Liver (tissue), 3 donors: ENCODE measurements around the gene ANKRD16.

Experiments used
- CTCF ChIP-seq: fragments of 150-350 bp; IDR thresholded peaks from 2 replicates; pipeline ENCODE4 v1.5.1; 2017; ENCODE audit warnings: improper control_type of control experiment, low read depth, low read length; ENCODE audit not compliant: missing input control
- FOXA1 ChIP-seq: IDR thresholded peaks from 2 replicates; pipeline ENCODE4 v1.6.1; 2016; ENCODE audit warnings: antibody characterized with exemption
- GABPA ChIP-seq, 2 donors: IDR thresholded peaks in 1 of 2; conservative IDR thresholded peaks in 1 of 2; 2 replicates each; pipeline ENCODE4 v1.6.1; 2016; ENCODE audit warnings: antibody characterized with exemption in 2 of 2, mild to moderate bottlenecking in 1 of 2, moderate library complexity in 1 of 2
- RXRA ChIP-seq, 2 donors: IDR thresholded peaks; 2 replicates each; pipeline ENCODE4 v1.6.1; 2017 to 2018; ENCODE audit warnings: antibody characterized with exemption in 2 of 2, mild to moderate bottlenecking in 1 of 2
- TAF1 ChIP-seq: conservative IDR thresholded peaks from 2 replicates; pipeline ENCODE4 v1.6.1; 2016; ENCODE audit warnings: antibody characterized with exemption, mild to moderate bottlenecking
- YY1 ChIP-seq: IDR thresholded peaks from 2 replicates; pipeline ENCODE4 v1.6.1; 2016; ENCODE audit warnings: antibody characterized with exemption, mild to moderate bottlenecking
- ZBTB33 ChIP-seq: IDR thresholded peaks from 2 replicates; pipeline ENCODE4 v1.6.1; 2016; ENCODE audit warnings: antibody characterized with exemption
- donor health status: healthy.
- donor health status: healthy.

- no peak for TF ChIP-seq CTCF
- no peak for TF ChIP-seq FOXA1
- TF ChIP-seq YY1: no peak
- TF ChIP-seq RXRA (IDR thresholded peaks at IDR 0.05): no peak
- no peak for TF ChIP-seq TAF1
- TF ChIP-seq GABPA (IDR thresholded peaks at IDR 0.05 in 1 of 2, conservative IDR thresholded peaks at IDR 0.05 in 1 of 2): no peak
- no peak for TF ChIP-seq ZBTB33
These were observed 37.6 kb upstream of the ANKRD16 start for GRCh38 chr10:5927306-5927705.
